UCSD-AML1 (cell line): Measurements from ENCODE around the gene NRP2.

ENCODE experiments used
- DNase-seq: peaks from one replicate; lab custom pipeline; 2025; ENCODE audit not compliant: unreplicated experiment; lab: John Stamatoyannopoulos, UW

Gene NRP2

GRCh38 chr2:205659922-205660321, 22.4 kb upstream of the NRP2 start:
- no peak for DNase-seq

GRCh38 chr2:205660521-205661124, 21.7 kb upstream of the NRP2 start:
- peak; percentile 34 for DNase-seq

- DNase-seq: no peak
Measured at GRCh38 chr2:205661281-205661680, 21.0 kb upstream of the NRP2 start.

DNA sequence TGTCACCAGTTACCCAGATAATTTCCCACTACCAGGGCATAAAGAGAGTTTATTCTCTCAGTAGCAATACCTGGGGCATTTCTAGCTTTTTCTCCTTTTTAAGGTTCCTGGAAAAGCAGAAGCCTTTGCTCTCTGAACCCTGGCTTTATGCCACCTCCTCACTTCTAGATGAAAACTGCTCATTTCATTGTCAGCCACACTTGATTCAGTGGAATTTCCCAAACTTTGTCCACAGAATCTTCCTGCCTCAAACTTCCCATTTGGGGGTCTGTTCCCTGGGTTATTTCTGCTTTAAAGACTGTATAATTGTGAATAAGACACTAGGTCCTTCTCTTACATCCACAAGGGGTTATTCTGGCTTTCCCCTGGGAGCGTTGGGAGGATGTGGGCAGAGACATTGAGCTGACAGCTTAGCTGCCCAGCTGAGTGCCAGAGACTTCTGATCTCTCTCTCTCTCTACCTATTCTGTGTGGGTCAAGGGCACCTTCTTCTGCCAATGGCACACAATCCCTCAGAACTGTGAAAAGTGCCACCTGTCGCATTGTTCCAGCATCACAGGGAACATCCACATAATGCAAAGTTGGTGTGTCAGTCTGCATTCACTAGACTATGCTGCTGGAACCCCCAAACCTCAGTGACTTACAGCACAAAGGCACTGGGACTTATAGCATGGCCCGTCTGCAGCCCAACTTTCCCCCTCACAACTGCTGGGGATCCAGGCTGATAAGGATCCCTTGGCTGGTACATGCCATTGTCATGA, 19.9 kb upstream of the NRP2 start:
- no peak for DNase-seq

DNA sequence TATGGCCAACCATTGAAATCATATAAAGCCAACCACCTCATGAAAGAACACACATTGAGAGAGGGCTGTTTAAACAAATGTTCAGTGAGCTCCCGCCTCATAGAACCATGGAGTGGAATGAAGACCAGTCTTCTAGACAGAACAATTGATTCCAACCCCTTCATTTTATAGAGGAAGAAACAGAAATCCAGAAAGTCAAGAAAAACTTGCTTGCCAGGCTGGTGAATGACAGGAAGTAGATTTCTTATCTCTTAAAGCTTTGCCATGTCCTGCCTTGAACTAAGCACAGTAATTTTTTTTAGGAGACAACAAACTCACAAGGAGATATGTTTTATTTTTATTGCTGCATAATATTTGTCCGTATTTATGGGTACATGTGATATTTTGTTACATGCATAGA, 16.5 kb upstream of the NRP2 start:
- DNase-seq: no peak

GRCh38 chr2:205670292-205670691, 12.0 kb upstream of the NRP2 start:
- no peak for DNase-seq

DNA sequence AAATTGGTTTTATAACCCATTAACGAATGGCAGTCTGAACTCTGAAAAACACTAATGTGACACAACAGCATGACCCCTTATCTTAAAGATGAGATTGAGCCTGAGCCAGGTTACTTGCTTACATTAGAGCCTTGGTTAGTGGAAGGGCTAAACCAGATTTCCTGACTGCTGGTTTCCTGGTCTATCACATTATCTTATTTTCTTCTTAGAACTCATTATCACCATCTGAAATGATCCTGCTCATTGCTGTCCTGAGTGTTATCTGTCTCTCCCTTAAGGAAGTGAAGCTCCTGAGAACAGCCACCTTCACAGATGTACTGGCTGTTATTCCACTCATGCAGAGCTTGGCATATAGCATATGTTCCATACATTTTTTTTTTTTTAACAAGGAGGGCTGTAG, 9.0 kb upstream of the NRP2 start:
- no peak for DNase-seq

DNA sequence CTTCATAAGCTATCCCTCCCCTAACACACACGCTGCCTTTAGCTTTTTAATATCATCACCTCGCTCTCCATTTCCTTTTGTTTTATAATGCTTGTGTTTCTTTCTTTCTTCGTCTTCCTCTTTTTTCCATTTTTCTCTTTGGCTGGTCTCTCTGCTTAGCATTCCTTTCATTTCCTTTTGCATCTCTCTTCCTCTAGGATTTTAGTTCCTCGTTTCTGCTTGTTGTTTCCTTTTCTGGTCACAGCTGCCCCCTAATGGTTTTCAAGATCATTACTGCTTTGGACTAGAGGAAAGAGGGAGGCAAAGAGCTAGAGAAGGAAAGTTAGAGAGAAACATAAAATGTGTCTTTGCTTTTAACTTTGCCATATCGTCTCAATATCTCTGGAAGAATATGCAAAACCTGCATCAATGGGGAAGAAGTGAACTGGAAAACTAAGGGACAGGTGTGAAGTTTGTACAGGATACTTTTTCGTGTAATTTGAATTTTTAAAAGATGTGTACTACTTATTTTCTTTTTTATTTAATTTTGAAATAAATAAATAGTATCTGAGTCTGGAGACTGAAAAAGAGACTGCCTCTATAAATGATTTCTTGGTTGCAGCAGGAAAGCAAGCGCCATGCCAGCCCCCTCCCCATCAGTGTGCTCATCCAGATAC, 6.3 kb upstream of the NRP2 start:
- no peak for DNase-seq

- DNase-seq: no peak
Measured at GRCh38 chr2:205678541-205679142, 3.7 kb upstream of the NRP2 start.

GRCh38 chr2:205679410-205680009, 2.8 kb upstream of the NRP2 start:
- no peak for DNase-seq

DNA sequence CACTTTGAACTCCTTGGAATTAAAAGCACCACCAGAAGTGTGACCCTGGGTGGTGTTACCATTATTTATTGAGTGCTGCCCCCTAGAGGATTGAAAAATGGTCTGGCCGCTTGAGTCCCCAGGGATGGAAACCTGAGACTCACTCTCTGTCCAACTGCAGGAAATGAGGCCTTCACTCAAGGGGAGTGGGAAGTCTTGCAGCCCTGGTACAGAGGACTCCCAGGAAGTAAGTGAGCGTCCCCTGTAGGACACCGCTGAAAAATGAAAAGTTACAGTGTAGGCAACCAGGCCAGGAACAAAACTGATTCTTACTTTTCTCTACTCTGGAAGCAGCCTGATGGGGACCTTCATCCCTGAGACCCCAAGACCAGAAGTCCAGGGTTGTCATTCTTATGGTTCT, 2.2 kb upstream of the NRP2 start:
- DNase-seq: peak; percentile 58

GRCh38 chr2:205680903-205681302, 1.4 kb upstream of the NRP2 start:
- no peak for DNase-seq

DNA sequence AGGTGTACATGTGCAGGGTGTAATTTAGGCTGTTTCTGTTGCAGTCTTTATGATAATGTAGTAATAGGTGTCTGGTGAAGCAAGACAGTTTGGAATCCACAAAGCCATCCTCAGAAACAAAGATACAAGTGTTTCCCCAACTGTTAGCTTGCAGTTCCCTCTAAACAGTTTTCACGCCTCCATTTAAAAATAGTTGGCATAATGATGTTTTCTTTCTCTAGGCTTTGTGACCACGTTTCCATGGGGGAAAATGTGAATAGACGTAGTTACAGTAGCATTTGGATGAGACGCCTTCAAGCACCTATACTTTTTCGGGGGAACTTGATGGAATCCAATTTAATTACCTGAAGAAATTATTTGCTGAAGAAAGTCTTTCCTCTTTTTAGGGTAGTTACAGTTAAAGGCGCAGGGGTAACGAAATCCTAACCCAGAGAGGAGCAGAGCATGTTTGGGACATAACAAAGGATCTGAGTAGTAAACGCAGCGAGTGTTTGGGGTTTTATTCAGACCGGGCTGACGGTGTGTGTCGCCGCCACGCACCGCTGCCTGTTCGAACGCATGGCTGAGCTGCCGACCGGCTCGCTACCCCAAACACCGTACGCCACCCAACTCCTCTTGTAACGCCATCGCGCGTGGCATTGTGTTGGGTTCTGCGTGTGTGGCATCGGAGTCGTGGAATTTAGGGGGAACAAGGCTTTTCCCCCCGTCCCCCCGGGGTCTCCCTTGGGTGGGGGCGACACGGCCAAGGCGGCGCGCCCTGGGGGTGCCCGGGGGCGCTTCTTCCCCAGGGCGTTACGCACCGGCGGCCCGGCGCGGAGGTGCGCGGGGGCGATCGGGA, 681 bp upstream of the NRP2 start:
- DNase-seq: no peak

DNA sequence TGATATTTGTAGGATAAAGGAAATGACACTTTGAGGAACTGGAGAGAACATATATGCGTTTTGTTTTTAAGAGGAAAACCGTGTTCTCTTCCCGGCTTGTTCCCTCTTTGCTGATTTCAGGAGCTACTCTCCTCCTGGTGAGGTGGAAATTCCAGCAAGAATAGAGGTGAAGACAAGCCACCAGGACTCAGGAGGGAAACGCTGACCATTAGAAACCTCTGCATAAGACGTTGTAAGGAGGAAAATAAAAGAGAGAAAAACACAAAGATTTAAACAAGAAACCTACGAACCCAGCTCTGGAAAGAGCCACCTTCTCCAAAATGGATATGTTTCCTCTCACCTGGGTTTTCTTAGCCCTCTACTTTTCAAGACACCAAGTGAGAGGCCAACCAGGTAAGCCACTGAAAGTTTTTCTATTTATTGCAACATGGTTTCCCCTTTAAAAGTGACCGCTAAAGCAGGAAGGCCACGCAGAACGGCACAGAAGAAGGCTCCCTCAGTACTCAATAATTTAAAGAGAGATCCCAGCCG, 735 bp downstream of the NRP2 start:
- no peak for DNase-seq

DNA sequence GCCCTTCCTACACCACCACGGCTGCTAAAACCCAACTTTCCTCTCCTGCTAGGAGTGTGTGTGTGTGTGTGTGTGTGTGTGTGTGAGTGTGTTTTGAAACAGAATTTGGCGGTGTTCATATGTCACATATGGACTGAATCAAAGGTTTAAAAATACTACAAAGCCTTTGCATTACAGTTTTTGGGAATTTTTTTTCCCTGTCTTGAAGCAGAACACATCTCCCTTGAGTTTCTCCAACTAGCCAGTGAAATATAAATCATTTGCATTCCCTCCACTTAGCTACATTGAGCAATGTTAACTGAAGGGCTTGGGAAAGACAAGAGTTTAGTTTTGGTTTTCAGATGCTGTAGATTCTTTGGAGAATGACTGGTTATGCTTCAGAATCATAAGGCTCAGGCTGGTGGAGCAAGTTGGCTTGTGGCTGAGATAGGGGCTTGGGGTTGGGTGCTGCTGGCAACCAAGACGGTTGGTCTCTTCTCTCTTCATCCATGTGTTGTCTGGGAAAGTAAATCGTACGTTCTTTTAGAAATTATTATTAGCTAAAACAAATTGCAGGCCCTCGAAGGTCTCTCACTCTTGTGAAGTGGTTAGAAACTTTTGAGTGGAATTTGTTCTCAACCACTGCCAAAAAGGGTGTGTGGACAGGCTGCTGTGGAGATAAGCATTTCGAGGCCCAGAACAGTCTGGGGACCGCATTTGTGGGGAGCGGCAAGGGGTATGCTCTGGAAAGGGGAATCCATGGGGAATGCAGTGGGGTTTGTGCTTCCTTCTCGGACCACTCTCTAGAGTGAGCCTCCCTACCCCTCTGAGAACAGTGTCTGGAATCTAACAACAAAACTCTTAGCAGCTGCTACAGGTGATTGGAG, 1.4 kb downstream of the NRP2 start:
- DNase-seq: no peak

DNA sequence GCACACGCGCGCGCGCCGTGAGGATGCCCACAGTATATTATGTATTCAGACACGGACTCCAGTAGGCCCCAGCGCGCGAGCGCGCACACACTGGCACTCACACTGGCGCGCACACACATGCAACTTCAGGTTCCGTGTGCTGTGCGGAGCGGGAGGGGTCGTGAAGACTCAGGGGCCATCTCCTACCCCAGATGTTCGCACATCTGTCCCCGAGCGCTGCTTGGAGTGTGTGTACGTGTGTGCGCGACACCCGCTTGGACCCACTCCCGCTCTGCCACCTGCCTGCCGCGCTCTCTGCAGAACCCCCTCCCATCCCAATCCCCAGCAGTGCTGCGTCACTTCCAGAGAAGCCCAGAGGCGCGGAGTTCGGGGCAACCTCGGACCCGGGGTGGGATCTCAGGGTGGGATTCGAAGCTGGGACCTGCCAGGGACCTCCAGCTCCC, 2.6 kb downstream of the NRP2 start:
- DNase-seq: no peak

- DNase-seq: no peak
Measured at GRCh38 chr2:205685314-205686055, 3.2 kb downstream of the NRP2 start.

- no peak for DNase-seq
Measured at GRCh38 chr2:205686056-205686782, 3.9 kb downstream of the NRP2 start.
